OCI-LY3 (cell line): Measurements from ENCODE around the gene APBA1.

Experiments used
- H2AFZ ChIP-seq: fragments of 200-600, 300-600 bp; shearing (Covaris generic); 2 replicates; pipeline ENCODE4 v1.6.0; 2014; ENCODE audit warnings: antibody characterized with exemption, low read depth, low read length
- H3K27ac ChIP-seq: fragments of 200-600, 300-600 bp; sonication (generic); 2 replicates; pipeline ENCODE4 v1.5.1; 2014; ENCODE audit warnings: mild to moderate bottlenecking, low read length, moderate library complexity, mixed read lengths
- H3K27me3 ChIP-seq: fragments of 200-600, 300-600 bp; sonication (generic); 2 replicates; pipeline ENCODE4 v1.6.1; 2014; ENCODE audit warnings: low read depth, low read length, mixed read lengths
- H3K36me3 ChIP-seq: fragments of 200-600, 300-600 bp; sonication (generic); replicated peaks from 2 replicates; pipeline ENCODE3; 2014; ENCODE audit warnings: low read depth, low read length, mixed read lengths
- H3K4me1 ChIP-seq: fragments of 300-600, 200-600 bp; sonication (generic); 2 replicates; pipeline ENCODE4 v1.6.1; 2014; ENCODE audit warnings: low read length, mixed read lengths
- H3K4me2 ChIP-seq: fragments of 200-600, 300-600 bp; sonication (generic); 2 replicates; pipeline ENCODE4 v1.6.1; 2014; ENCODE audit warnings: low read length, mixed read lengths
- H3K4me3 ChIP-seq: fragments of 300-600, 200-600 bp; sonication (generic); 2 replicates; pipeline ENCODE4 v1.5.1; 2014; ENCODE audit warnings: antibody characterized with exemption, mild to moderate bottlenecking, low read length, moderate library complexity
- H3K79me2 ChIP-seq: fragments of 300-600, 200-600 bp; shearing (Covaris generic); 2 replicates; pipeline ENCODE4 v1.6.1; 2014; ENCODE audit warnings: mild to moderate bottlenecking, low read length, mixed read lengths
- H3K9ac ChIP-seq: fragments of 300-600, 200-600 bp; shearing (Covaris generic); 2 replicates; pipeline ENCODE4 v1.6.0; 2014; ENCODE audit warnings: mild to moderate bottlenecking, low read length, moderate library complexity
- H3K9me3 ChIP-seq: fragments of 200-600, 300-600 bp; shearing (Covaris generic); 2 replicates; pipeline ENCODE4 v1.6.1; 2014; ENCODE audit warnings: low read length, mixed read lengths; ENCODE audit not compliant: insufficient read depth
- H4K20me1 ChIP-seq: fragments of 200-600, 300-600 bp; sonication (generic); 2 replicates; pipeline ENCODE4 v1.6.1; 2016; ENCODE audit warnings: low read length, mixed read lengths; ENCODE audit not compliant: insufficient read depth
- CTCF ChIP-seq: fragments of 200-600, 300-600 bp; sonication (generic); IDR thresholded peaks from 2 replicates; pipeline ENCODE4 v1.5.1; 2014; ENCODE audit warnings: antibody characterized with exemption, low read length, low read depth
- EZH2phosphoT487 ChIP-seq: fragments of 200-600 bp; shearing (Covaris generic); IDR thresholded peaks from 2 replicates; pipeline ENCODE4 v1.6.1; 2018; ENCODE audit warnings: antibody characterized with exemption, mixed run types, low read depth

The APBA1 gene

DNA sequence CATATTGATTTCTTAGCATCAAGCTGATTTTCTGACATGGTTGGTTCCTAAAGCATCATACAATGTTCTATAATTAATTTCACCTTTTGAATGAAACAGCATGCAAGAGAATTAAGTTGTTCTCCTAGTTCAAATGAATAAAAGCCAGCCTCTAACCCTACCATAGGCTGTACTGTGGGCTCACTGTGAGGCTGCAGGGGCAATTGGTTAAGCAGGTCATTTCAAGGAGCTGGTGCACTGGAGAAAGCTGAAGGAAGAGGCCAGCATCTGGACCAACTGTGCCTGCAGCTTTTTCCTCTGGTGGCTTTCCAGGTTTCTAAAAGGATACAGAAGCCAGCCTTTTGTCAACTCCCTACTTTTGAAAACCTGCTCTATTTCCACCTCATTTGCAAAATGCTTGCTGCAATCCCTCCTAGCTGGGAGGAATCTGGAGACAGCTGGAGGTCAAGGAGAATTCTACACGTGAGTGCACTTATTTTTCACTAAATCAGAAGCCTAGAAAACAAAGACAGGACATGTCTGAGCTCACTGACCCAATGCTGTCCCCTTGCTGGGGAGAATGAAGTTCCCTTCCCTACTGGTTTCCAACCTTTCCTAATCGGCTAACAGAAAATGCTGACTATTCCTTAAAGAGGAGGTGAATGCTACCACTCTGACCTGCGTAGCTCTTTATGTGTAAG, 158.9 kb downstream of the APBA1 start:
- no peaks in the 10 kb centered on the region for H3K79me2 ChIP-seq
- H3K36me3 ChIP-seq: no peaks in the 10 kb centered on the region
- no peaks in the 10 kb centered on the region for H3K27me3 ChIP-seq
- TF ChIP-seq EZH2phosphoT487: no peak
- no peak for TF ChIP-seq CTCF
- no peak overlapping the region for H3K27ac ChIP-seq
- no peaks in the 10 kb centered on the region for H4K20me1 ChIP-seq
- no peak overlapping the region for H3K4me3 ChIP-seq
- no peak overlapping the region for H3K4me2 ChIP-seq
- no peaks in the 10 kb centered on the region for H3K9me3 ChIP-seq
- H3K9ac ChIP-seq: no peak overlapping the region
- no peak overlapping the region for H2AFZ ChIP-seq
- H3K4me1 ChIP-seq: no peaks in the 10 kb centered on the region

- TF ChIP-seq EZH2phosphoT487 (no peak), CTCF (no peak)
- H2AFZ ChIP-seq: no peak overlapping the region
- no peak overlapping the region for H3K4me3 ChIP-seq
- no peak overlapping the region for H3K4me2 ChIP-seq
- H3K36me3 ChIP-seq: no peaks in the 10 kb centered on the region
- H4K20me1 ChIP-seq: no peaks in the 10 kb centered on the region
- no peak overlapping the region for H3K9ac ChIP-seq
- peaks cover 35% of the 10 kb centered on the region for H3K27me3 ChIP-seq
- no peaks in the 10 kb centered on the region for H3K79me2 ChIP-seq
- no peak overlapping the region for H3K27ac ChIP-seq
- no peaks in the 10 kb centered on the region for H3K4me1 ChIP-seq
- no peaks in the 10 kb centered on the region for H3K9me3 ChIP-seq
Observed at GRCh38 chr9:69504058-69504457, 168.1 kb downstream of the APBA1 start.

- H2AFZ ChIP-seq: no peak overlapping the region
- no peak overlapping the region for H3K4me2 ChIP-seq
- TF ChIP-seq EZH2phosphoT487: no peak
- TF ChIP-seq CTCF: no peak
- H3K27ac ChIP-seq: no peak overlapping the region
- H3K36me3 ChIP-seq: no peaks in the 10 kb centered on the region
- peaks cover 36% of the 10 kb centered on the region for H3K27me3 ChIP-seq
- no peaks in the 10 kb centered on the region for H3K4me1 ChIP-seq
- no peaks in the 10 kb centered on the region for H4K20me1 ChIP-seq
- no peaks in the 10 kb centered on the region for H3K79me2 ChIP-seq
- H3K4me3 ChIP-seq: no peak overlapping the region
- no peak overlapping the region for H3K9ac ChIP-seq
- no peaks in the 10 kb centered on the region for H3K9me3 ChIP-seq
Observed at GRCh38 chr9:69502671-69503301, 169.4 kb downstream of the APBA1 start.

GRCh38 chr9:69500896-69501295, 171.3 kb downstream of the APBA1 start:
- no peaks in the 10 kb centered on the region for H3K36me3 ChIP-seq
- TF ChIP-seq CTCF: no peak
- no peaks in the 10 kb centered on the region for H4K20me1 ChIP-seq
- peaks cover 36% of the 10 kb centered on the region for H3K27me3 ChIP-seq
- no peak overlapping the region for H3K27ac ChIP-seq
- no peaks in the 10 kb centered on the region for H3K4me1 ChIP-seq
- no peak overlapping the region for H2AFZ ChIP-seq
- H3K4me2 ChIP-seq: no peak overlapping the region
- H3K79me2 ChIP-seq: no peaks in the 10 kb centered on the region
- H3K9me3 ChIP-seq: no peaks in the 10 kb centered on the region
- H3K4me3 ChIP-seq: no peak overlapping the region
- no peak overlapping the region for H3K9ac ChIP-seq
